Suprapubic skin (tissue), 4 donors: Measurements from ENCODE around the gene AIFM3. TPM values are rescaled to one million over a fixed set of nuclear protein-coding genes. Genes with fewer than 3 reads are reported as not detected.
A peak's percentile ranks its signal among the peaks of the same experiment; 100 is the strongest.

Source experiments
- DNase-seq, 2 donors: peaks; one replicate each; pipeline ENCODE4 v3.0.0-alpha.2; 2019; ENCODE audit warnings: low spot score in 2 of 2
- H3K27ac ChIP-seq: fragments of 200-600 bp; sonication (generic); one replicate; pipeline ENCODE4 v1.5.1; 2019
- H3K27me3 ChIP-seq: fragments of 200-600 bp; sonication (generic); one replicate; pipeline ENCODE4 v1.5.1; 2019
- H3K36me3 ChIP-seq: fragments of 200-600 bp; sonication (generic); one replicate; pipeline ENCODE4 v1.5.1; 2019
- H3K4me1 ChIP-seq: fragments of 200-600 bp; sonication (generic); one replicate; pipeline ENCODE4 v1.5.1; 2019
- H3K4me3 ChIP-seq: fragments of 200-600 bp; sonication (generic); one replicate; pipeline ENCODE4 v1.5.1; 2019; ENCODE audit warnings: mild to moderate bottlenecking
- H3K9me3 ChIP-seq: fragments of 200-600 bp; sonication (generic); one replicate; pipeline ENCODE4 v1.5.1; 2019
- EP300 ChIP-seq: sonication (generic); formaldehyde crosslinking; IDR thresholded peaks from one replicate; pipeline ENCODE4 v1.6.1; 2017; ENCODE audit warnings: antibody characterized with exemption
- POLR2A ChIP-seq, 2 donors: fragments of 450-650 bp; IDR thresholded peaks; one replicate each; pipeline ENCODE4 v1.6.1; 2017; ENCODE audit warnings: antibody characterized with exemption in 2 of 2, mild to moderate bottlenecking in 2 of 2, moderate library complexity in 2 of 2
- POLR2AphosphoS5 ChIP-seq, 3 donors: sonication (generic); formaldehyde crosslinking; IDR thresholded peaks; one replicate each; pipeline ENCODE4 v1.6.1; 2017; ENCODE audit warnings: antibody characterized with exemption in 3 of 3
- WGBS: methylation state at CpG from one replicate; pipeline ENCODE4 v1.1.5; 2018; 5-methylcytosine and 5-hydroxymethylcytosine counted together
- total RNA-seq, 4 donors: library from RNA; depleted of rRNA; stranded (reverse); fragments of >200 nt; gene quantifications; one replicate each; pipeline ENCODE4 v1.1.0, GENCODE V29; 2016
- TF ChIP-seq, protein P1 (sequence below), 2 donors: fragments of 200-600 bp in 1 of 2; fragments of 450-650 bp in 1 of 2; sonication (generic) in 1 of 2; IDR thresholded peaks; one replicate each; pipeline ENCODE4 v1.5.1; 2016 to 2019; ENCODE audit warnings: antibody characterized with exemption in 2 of 2, mild to moderate bottlenecking in 1 of 2, moderate library complexity in 1 of 2

The AIFM3 gene
- total RNA-seq, 4 donors from 2014 or later: 0.72 TPM; not detected in 3

DNA sequence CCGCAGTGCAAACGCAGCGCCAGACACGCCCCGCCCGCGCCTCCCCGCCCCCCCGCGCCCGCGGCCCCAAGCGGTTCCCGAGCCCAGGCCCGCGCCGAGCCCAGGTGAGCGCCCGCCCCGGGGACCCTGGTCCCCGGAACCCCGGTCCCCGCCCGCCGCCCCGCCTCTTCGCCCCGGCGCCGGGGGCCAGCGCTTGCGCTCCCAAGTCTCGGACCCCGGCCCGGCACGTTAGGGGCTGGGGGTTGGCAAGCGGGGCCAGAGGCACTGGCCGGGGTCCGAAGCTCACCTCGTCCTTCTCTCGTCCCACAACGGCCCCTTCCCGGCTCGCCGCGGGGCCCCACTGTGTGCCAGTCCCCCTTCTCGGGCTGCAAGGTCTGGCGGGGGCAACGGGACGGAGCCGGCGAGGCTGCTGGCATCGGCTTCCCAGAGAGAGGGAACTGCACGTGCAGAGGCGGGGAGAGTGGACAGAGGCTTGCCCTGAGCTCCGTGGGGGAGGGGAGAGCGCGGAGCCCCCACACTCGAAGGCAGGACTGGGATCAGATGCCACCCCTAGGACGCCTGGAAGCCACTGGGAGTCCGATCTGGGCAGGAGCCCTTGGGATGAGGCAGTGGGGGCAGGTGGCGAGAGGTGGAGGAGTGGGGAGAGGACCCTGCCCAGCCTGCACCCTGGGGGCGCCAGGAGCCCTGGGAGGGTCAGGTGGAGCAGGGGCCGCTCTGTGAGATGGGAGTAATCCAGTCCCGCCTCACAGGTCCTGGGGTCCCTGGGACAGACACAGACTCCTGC is 1.8 kb upstream of the AIFM3 start:
- no peak for DNase-seq
- Histone ChIP-seq H3K27me3 (no peaks in the 10 kb centered on the region), H3K36me3 (no peaks in the 10 kb centered on the region), H3K4me3 (peak overlapping the region; percentile 45), H3K9me3 (no peaks in the 10 kb centered on the region), H3K4me1 (peaks cover 18% of the 10 kb centered on the region), H3K27ac (no peak overlapping the region)
- 0% methylated on average over 15 of the region's 65 CpGs for WGBS
- TF ChIP-seq POLR2A (IDR thresholded peaks at IDR 0.05) (no peak), POLR2AphosphoS5 (IDR thresholded peaks at IDR 0.05) (no peak), EP300 (no peak)
- TF ChIP-seq, protein P1, sequence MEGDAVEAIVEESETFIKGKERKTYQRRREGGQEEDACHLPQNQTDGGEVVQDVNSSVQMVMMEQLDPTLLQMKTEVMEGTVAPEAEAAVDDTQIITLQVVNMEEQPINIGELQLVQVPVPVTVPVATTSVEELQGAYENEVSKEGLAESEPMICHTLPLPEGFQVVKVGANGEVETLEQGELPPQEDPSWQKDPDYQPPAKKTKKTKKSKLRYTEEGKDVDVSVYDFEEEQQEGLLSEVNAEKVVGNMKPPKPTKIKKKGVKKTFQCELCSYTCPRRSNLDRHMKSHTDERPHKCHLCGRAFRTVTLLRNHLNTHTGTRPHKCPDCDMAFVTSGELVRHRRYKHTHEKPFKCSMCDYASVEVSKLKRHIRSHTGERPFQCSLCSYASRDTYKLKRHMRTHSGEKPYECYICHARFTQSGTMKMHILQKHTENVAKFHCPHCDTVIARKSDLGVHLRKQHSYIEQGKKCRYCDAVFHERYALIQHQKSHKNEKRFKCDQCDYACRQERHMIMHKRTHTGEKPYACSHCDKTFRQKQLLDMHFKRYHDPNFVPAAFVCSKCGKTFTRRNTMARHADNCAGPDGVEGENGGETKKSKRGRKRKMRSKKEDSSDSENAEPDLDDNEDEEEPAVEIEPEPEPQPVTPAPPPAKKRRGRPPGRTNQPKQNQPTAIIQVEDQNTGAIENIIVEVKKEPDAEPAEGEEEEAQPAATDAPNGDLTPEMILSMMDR (IDR thresholded peaks at IDR 0.05): no peak

DNA sequence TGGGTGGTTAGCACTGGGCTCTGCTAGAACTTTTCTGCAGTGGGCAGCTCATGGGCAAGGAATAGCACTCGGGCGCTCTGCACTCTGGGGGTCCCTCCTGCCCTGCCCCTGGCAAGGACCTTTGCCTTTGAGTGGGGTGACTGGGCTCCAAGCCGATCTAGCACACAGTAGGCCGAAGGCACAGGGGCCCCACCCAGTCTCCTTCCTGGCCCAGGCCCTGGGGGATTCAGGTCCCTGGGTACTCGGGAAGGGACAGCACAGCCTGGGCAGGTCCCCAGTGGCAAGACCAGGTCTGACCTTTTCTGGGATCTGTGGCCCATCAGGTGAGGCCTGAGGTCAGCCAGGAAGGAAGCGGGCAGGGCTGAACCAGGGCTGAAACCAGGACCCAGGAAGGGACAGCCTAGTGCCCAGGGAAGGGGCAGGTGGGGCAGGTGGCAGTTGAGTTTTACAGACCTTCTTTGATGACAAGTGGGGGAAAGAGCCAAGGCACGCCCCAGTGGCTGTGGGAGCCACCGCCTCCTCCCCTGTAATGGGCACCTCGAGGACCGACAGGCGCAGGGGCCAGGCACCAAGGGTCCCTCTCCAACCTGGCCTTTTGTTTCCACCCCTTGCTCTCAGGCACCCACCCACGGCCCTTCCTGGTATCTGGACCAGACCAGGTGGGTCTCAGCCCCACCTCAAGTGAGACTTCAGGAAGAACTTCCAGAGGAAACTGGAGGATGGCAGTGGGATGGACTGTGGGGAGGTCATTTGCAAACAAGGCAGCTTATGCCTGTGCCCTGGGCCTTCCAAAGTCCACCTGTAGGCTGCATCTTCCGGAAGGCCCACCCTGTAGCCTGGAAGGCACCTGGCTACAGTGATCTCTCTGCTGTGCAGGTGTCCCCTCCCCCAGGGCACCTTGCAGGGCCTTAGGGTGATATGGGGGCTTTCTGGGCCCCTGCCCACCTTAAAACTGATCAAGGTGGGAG is 883 bp upstream of the AIFM3 start:
- H3K4me3 ChIP-seq: no peak overlapping the region
- no peak overlapping the region for H3K27ac ChIP-seq
- WGBS: 91% methylated on average over 7 of the region's 13 CpGs
- no peaks in the 10 kb centered on the region for H3K36me3 ChIP-seq
- no peak for DNase-seq
- H3K9me3 ChIP-seq: no peaks in the 10 kb centered on the region
- H3K4me1 ChIP-seq: peaks cover 18% of the 10 kb centered on the region
- TF ChIP-seq, protein P1 (IDR thresholded peaks at IDR 0.05): no peak
- no peak for TF ChIP-seq POLR2A (IDR thresholded peaks at IDR 0.05)
- no peak for TF ChIP-seq POLR2AphosphoS5 (IDR thresholded peaks at IDR 0.05)
- no peak for TF ChIP-seq EP300
- no peaks in the 10 kb centered on the region for H3K27me3 ChIP-seq

DNA sequence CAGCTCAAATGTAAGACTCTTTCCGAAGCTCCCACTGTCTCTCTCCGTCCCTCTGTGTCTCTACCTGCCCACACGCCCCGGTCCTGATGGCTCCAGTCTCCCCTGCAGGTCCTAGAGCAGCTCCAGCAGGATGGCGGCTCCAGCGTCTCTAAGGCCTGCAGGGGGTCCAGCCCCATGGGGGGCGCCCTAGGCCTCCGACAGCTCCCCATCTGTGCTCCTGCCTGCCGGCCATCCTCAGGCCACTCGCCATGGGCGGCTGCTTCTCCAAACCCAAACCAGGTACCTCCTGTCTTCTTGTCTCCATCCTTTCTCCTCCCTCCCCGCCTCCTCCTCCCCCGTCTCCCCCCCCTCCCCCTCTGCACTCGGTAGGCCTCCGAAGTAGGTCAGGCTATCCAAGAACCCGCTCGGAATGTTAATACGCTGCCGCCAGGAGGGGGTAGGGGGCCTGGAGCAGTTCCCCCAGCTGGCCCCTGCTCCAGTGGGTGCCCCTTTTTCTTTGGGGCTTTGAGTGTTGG is 699 bp downstream of the AIFM3 start:
- 65% methylated on average over 13 of the region's 19 CpGs for WGBS
- TF ChIP-seq POLR2A (IDR thresholded peaks at IDR 0.05): no peak
- TF ChIP-seq, protein P1 (IDR thresholded peaks at IDR 0.05): no peak
- TF ChIP-seq EP300: no peak
- TF ChIP-seq POLR2AphosphoS5 (IDR thresholded peaks at IDR 0.05): no peak

DNA sequence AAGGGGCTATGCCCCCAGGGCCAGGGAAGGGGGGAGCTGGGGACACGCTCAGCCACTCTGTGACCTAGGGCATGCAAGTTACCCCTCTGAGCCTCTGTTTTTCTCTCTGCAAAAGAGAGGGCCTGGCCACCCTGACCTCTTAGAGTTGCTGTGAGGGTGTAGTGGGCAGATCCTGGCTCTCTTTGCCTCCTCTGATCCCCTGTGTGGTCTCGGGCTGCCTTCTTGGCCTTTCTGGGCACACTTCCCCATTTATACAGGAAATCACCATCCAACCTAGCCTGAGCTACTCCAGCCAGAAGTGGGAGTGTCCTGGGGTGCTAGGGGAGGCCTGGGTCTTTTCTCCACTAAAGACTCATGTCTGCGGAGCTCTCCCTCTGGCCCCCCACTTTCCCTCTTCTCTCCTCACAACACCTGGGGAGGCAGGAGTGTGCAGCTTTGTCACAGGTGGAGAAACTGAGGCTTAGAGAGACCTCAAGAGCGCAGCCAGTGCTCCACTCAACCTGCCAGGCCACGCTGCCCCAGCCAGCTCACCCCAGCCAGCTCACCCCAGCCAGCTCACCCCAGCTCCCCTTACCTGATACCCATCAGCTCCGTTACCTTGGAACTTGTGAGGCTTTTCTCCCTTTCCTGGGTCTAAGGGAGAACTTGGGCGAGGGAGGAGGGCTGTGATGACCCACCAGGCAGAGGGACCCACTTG is 1.4 kb downstream of the AIFM3 start:
- Histone ChIP-seq H3K27ac (no peak overlapping the region), H3K4me3 (no peak overlapping the region), H3K4me1 (peaks cover 15% of the 10 kb centered on the region), H3K36me3 (no peaks in the 10 kb centered on the region), H3K9me3 (no peaks in the 10 kb centered on the region), H3K27me3 (no peaks in the 10 kb centered on the region)
- no peak for DNase-seq
- no peak for TF ChIP-seq EP300
- no peak for TF ChIP-seq POLR2AphosphoS5 (IDR thresholded peaks at IDR 0.05)
- TF ChIP-seq, protein P1 (IDR thresholded peaks at IDR 0.05): no peak
- TF ChIP-seq POLR2A (IDR thresholded peaks at IDR 0.05): no peak
- WGBS: 78% methylated on average over 7 of the region's 7 CpGs

More for the DNA sequence above, 699 bp downstream of the AIFM3 start:
- peaks cover 15% of the 10 kb centered on the region for H3K4me1 ChIP-seq
- no peaks in the 10 kb centered on the region for H3K27me3 ChIP-seq
- no peaks in the 10 kb centered on the region for H3K9me3 ChIP-seq
- no peak for DNase-seq
- no peaks in the 10 kb centered on the region for H3K36me3 ChIP-seq
- H3K4me3 ChIP-seq: no peak overlapping the region
- H3K27ac ChIP-seq: no peak overlapping the region
